ENCODE data around the gene SLC25A26. TPM values are rescaled to one million over a fixed set of nuclear protein-coding genes. Genes with fewer than 3 reads are reported as not detected.

SLC25A26 gene
- total RNA-seq, 1 donor from 2014 or later: 18.0 TPM

DNA sequence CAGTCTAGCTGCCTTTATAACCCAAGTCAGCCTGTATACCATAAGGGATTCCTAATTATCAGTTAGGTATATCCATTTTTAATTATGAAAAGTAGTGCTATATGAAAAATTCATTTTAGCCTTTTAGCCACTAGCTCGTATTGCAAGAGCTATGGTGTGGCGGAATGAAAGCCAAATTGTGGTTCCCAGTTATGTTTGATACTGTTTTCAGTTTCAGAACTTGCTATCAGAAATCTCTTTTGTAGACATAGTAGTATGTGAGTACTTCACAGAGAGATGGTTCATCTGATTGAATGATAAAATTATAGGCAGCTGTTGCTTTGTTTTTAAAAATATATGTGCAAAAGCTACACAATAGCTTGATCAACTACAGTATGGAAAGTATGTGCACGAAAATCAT is 134.6 kb downstream of the SLC25A26 start:
- H3K27ac ChIP-seq: no peak overlapping the region
- no peak overlapping the region for H3K4me3 ChIP-seq
- TF ChIP-seq, protein P1, sequence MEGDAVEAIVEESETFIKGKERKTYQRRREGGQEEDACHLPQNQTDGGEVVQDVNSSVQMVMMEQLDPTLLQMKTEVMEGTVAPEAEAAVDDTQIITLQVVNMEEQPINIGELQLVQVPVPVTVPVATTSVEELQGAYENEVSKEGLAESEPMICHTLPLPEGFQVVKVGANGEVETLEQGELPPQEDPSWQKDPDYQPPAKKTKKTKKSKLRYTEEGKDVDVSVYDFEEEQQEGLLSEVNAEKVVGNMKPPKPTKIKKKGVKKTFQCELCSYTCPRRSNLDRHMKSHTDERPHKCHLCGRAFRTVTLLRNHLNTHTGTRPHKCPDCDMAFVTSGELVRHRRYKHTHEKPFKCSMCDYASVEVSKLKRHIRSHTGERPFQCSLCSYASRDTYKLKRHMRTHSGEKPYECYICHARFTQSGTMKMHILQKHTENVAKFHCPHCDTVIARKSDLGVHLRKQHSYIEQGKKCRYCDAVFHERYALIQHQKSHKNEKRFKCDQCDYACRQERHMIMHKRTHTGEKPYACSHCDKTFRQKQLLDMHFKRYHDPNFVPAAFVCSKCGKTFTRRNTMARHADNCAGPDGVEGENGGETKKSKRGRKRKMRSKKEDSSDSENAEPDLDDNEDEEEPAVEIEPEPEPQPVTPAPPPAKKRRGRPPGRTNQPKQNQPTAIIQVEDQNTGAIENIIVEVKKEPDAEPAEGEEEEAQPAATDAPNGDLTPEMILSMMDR (IDR thresholded peaks at IDR 0.05): no peak
- H3K27me3 ChIP-seq: no peaks in the 10 kb centered on the region
- no peaks in the 10 kb centered on the region for H3K9me3 ChIP-seq
- intact Hi-C loops (cut with DNase I): no loop called here
- no peaks in the 10 kb centered on the region for H3K36me3 ChIP-seq
- no peak for ATAC-seq
- no peaks in the 10 kb centered on the region for H3K4me1 ChIP-seq
- no peak for DNase-seq

DNA sequence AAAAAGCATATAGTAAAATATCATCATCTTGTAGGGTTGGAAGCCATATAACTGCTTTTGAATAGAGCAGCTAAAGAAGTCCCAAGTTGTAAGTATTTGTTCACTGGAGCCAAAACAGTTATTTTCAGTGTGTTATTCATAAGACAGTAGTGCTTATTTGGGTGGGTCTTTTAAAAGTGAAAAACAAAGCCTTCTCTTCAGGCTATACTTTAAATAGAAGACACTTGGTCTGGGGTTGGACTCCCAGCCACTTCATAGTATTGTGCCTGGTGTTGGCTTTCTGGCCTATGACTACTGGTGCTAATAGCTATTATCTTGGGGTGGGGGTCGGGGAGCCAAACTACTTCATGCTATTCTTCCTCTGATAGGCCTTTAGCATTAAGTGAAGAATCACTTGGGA is 135.2 kb downstream of the SLC25A26 start:
- no peaks in the 10 kb centered on the region for H3K9me3 ChIP-seq
- H3K27me3 ChIP-seq: no peaks in the 10 kb centered on the region
- ATAC-seq: no peak
- no peak overlapping the region for H3K4me3 ChIP-seq
- TF ChIP-seq, protein P1 (IDR thresholded peaks at IDR 0.05): no peak
- DNase-seq: no peak
- no peaks in the 10 kb centered on the region for H3K4me1 ChIP-seq
- intact Hi-C loops (cut with DNase I): no loop called here
- no peak overlapping the region for H3K27ac ChIP-seq
- no peaks in the 10 kb centered on the region for H3K36me3 ChIP-seq

DNA sequence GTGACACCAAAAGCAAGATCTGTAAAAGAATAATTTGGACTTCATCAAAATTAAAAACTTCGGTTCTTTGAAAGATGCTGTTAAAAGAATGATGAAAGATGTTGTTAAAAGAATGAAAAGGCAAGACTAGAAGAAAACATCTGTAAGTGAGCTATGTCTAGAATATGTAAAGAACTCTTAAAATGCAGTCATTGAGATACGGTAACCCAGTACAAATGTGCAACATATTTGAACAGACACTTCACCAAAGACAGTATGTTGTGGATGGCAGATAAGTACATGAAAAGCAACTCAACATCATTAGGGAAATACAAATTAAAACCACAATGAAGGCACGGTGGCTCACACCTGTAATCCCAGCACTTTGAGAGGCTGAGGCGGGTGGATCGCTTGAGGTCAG is 140.6 kb downstream of the SLC25A26 start:
- Histone ChIP-seq H3K4me1 (no peaks in the 10 kb centered on the region), H3K4me3 (no peak overlapping the region), H3K36me3 (no peaks in the 10 kb centered on the region), H3K27me3 (no peaks in the 10 kb centered on the region), H3K9me3 (no peaks in the 10 kb centered on the region), H3K27ac (no peak overlapping the region)
- no peak for ATAC-seq
- intact Hi-C loops (cut with DNase I): no loop called here
- no peak for DNase-seq
- TF ChIP-seq, protein P1 (IDR thresholded peaks at IDR 0.05): no peak

DNA sequence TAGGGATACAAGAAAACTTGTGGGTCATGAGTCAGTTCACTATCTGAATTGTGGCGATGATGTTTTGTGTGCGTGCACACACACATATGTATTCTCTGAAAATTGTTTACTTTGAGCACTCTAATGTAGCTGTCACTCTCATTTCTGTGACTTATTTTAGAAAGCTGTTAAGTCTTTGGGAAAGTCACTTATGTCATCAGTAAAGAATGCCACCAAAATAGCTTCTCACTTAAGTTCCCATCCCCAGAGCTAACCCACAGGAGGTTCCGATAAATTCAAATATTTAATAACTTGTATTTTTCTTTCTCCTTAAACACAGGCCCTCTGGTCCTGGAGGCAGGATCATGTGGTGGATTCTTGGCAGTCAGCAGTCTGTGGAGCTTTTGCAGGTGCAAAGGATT is 141.7 kb downstream of the SLC25A26 start:
- no peak overlapping the region for H3K4me3 ChIP-seq
- intact Hi-C loops (cut with DNase I): no loop called here
- H3K27me3 ChIP-seq: no peaks in the 10 kb centered on the region
- no peak for ATAC-seq
- no peak overlapping the region for H3K27ac ChIP-seq
- TF ChIP-seq, protein P1 (IDR thresholded peaks at IDR 0.05): no peak
- H3K9me3 ChIP-seq: no peaks in the 10 kb centered on the region
- no peak for DNase-seq
- no peaks in the 10 kb centered on the region for H3K36me3 ChIP-seq
- H3K4me1 ChIP-seq: no peaks in the 10 kb centered on the region

DNA sequence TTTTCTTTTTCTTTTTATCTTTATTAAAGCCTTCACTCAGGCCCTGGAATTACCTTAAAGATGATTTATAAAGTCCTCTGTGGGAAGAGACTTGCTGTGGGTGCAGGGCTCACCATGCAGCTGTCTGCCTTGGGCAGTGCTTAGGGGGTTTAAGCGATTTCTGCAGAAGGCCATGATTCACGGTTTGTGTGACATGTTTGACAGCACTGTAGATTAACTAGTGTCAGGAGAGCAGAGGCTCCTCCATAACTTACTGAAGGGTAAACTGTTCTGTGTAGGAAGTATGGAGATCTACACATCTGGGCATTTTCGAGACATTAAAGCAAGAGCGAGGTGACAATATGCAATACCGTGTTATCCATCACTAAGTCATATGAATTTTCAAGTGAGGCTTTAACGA is 142.3 kb downstream of the SLC25A26 start:
- intact Hi-C loops (cut with DNase I): no loop called here
- H3K27ac ChIP-seq: no peak overlapping the region
- no peak overlapping the region for H3K4me3 ChIP-seq
- H3K27me3 ChIP-seq: no peaks in the 10 kb centered on the region
- DNase-seq (no peak), ATAC-seq (no peak)
- H3K4me1 ChIP-seq: no peaks in the 10 kb centered on the region
- no peaks in the 10 kb centered on the region for H3K36me3 ChIP-seq
- TF ChIP-seq, protein P1 (IDR thresholded peaks at IDR 0.05): no peak
- no peaks in the 10 kb centered on the region for H3K9me3 ChIP-seq

DNA sequence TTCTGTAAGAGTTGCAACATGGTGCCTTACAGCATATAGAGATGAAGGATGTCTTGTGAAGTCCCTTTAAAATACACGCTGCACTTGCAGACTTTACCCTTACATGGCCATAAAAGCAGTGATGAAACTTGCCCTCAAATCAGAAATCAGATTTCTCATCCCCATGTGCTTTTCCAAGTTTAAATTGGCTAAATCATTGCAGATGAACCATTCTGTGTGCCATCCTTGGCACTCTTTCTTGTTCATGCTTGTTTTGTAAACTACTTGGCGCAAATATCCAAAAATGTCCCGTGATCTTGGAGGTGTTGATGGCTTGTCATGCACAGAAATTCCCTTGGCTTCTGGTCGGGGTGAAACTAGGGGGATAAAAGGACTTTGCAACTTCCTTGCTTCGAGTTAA is 144.3 kb downstream of the SLC25A26 start:
- H3K4me3 ChIP-seq: no peak overlapping the region
- DNase-seq: no peak
- TF ChIP-seq, protein P1 (IDR thresholded peaks at IDR 0.05): no peak
- no peaks in the 10 kb centered on the region for H3K9me3 ChIP-seq
- intact Hi-C loops (cut with DNase I): no loop called here
- ATAC-seq: no peak
- H3K4me1 ChIP-seq: no peaks in the 10 kb centered on the region
- no peak overlapping the region for H3K27ac ChIP-seq
- no peaks in the 10 kb centered on the region for H3K27me3 ChIP-seq
- H3K36me3 ChIP-seq: no peaks in the 10 kb centered on the region
